A549 (cell line): Measurements from ENCODE around the gene TCF12.

Experiments
- BCL3 ChIP-seq: fragments of >200 bp; sonication (Bioruptor Twin); formaldehyde crosslinking; IDR thresholded peaks from 3 replicates; pipeline ENCODE4 v1.6.1; 2016
- CTCF ChIP-seq: fragments of >200 bp; sonication (Bioruptor Twin); formaldehyde crosslinking; IDR thresholded peaks from 3 replicates; pipeline ENCODE4 v1.5.1; 2016
- EP300 ChIP-seq, 2 experiments: fragments of >200 bp; sonication (Bioruptor Twin); formaldehyde crosslinking; IDR thresholded peaks; 2 replicates in 1 of 2; 3 replicates in 1 of 2; pipeline ENCODE4 v1.6.1; 2016 to 2017
- FOSL2 ChIP-seq, 2 experiments: fragments of 450-650 bp in 1 of 2; fragments of >200 bp in 1 of 2; sonication (Bioruptor Twin) in 1 of 2; formaldehyde crosslinking; IDR thresholded peaks; 2 replicates each; pipeline versions ENCODE4 v1.5.0 to v1.6.1; 2016 to 2020; ENCODE audit warnings: mild to moderate bottlenecking in 1 of 2, moderate library complexity in 1 of 2
- HOXB13 ChIP-seq: fragments of 250-450 bp; sonication (Bioruptor Pico); IDR thresholded peaks from 2 replicates; pipeline ENCODE4 v1.5.0; 2020; ENCODE audit warnings: low read depth, mild to moderate bottlenecking, moderate library complexity
- MAX ChIP-seq: IDR thresholded peaks from 2 replicates; pipeline ENCODE4 v1.6.1; 2012
- PBX3 ChIP-seq: IDR thresholded peaks from 2 replicates; pipeline ENCODE4 v1.6.1; 2012
- POLR2A ChIP-seq: IDR thresholded peaks from 2 replicates; pipeline ENCODE4 v1.6.1; 2012; ENCODE audit warnings: mild to moderate bottlenecking, low read length
- REST ChIP-seq: fragments of 200-600 bp; sonication (generic); IDR thresholded peaks from 2 replicates; pipeline ENCODE4 v1.6.1; 2016; ENCODE audit warnings: antibody characterized with exemption, mild to moderate bottlenecking, moderate library complexity
- RFX5 ChIP-seq: fragments of 450-650 bp; IDR thresholded peaks from 2 replicates; pipeline ENCODE4 v1.7.1; 2014; ENCODE audit warnings: antibody characterized with exemption, mild to moderate bottlenecking, moderate library complexity
- RNF2 ChIP-seq: fragments of 200-600 bp; sonication (generic); IDR thresholded peaks from 2 replicates; pipeline ENCODE4 v1.6.1; 2016; ENCODE audit warnings: low read depth, mild to moderate bottlenecking, antibody characterized with exemption, moderate library complexity, borderline replicate concordance
- TP53 ChIP-seq: fragments of 250-450 bp; sonication (Bioruptor Pico); IDR thresholded peaks from 2 replicates; pipeline ENCODE4 v1.5.0; 2021; ENCODE audit warnings: mild to moderate bottlenecking, moderate library complexity

- TF ChIP-seq CTCF = no peak
- no peak for TF ChIP-seq TP53 (CRISPR knock-in tag)
- no peak for TF ChIP-seq REST
- no peak for TF ChIP-seq EP300 (IDR thresholded peaks at IDR 0.05)
- TF ChIP-seq MAX = no peak
- no peak for TF ChIP-seq BCL3
- TF ChIP-seq RFX5 = no peak
- no peak for TF ChIP-seq FOSL2 (IDR thresholded peaks at IDR 0.05)
- TF ChIP-seq FOSL2 (CRISPR knock-in tag; IDR thresholded peaks at IDR 0.05) = no peak
- no peak for TF ChIP-seq RNF2
- no peak for TF ChIP-seq PBX3
- TF ChIP-seq POLR2A = no peak
- no peak for TF ChIP-seq HOXB13 (CRISPR knock-in tag)
Measured at GRCh38 chr15:57205996-57206395, 287.6 kb downstream of the TCF12 start.
